Measurements from ENCODE around the gene NBDY.

DNA sequence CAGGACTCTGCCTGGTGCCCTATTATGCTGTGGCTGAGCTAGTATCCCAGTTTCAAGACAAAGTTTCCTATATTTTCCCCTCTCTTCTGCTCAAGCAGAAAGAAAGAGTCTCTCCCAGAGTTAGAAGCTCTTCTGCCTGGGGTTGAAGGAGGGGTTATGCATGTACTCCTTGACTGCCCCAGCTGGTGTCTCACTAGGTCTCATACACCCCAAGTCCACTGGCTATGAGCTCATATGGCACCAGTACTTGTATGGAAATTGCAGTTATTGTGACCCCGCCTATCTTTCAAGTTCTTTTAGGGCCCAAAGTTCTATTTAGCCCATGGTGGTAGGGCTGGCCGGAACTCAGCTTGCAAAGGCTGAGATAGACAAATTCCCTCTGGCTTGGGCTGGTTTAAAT, 131.8 kb downstream of the NBDY start:
- TF ChIP-seq, protein P1, sequence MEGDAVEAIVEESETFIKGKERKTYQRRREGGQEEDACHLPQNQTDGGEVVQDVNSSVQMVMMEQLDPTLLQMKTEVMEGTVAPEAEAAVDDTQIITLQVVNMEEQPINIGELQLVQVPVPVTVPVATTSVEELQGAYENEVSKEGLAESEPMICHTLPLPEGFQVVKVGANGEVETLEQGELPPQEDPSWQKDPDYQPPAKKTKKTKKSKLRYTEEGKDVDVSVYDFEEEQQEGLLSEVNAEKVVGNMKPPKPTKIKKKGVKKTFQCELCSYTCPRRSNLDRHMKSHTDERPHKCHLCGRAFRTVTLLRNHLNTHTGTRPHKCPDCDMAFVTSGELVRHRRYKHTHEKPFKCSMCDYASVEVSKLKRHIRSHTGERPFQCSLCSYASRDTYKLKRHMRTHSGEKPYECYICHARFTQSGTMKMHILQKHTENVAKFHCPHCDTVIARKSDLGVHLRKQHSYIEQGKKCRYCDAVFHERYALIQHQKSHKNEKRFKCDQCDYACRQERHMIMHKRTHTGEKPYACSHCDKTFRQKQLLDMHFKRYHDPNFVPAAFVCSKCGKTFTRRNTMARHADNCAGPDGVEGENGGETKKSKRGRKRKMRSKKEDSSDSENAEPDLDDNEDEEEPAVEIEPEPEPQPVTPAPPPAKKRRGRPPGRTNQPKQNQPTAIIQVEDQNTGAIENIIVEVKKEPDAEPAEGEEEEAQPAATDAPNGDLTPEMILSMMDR (optimal IDR thresholded peaks at IDR 0.05 in 1 of 3, IDR thresholded peaks at IDR 0.05 in 1 of 3, conservative IDR thresholded peaks at IDR 0.05 in 1 of 3; ENCODE audit: extremely low read depth in 1 of 3, insufficient read depth in 2 of 3, low read length in 3 of 3): no peak
- no peak for TF ChIP-seq EZH2 (IDR thresholded peaks at IDR 0.05; ENCODE audit: low read length)

All from keratinocyte (primary cell).